ENCODE data around the gene RHOH.

RHOH gene

DNA sequence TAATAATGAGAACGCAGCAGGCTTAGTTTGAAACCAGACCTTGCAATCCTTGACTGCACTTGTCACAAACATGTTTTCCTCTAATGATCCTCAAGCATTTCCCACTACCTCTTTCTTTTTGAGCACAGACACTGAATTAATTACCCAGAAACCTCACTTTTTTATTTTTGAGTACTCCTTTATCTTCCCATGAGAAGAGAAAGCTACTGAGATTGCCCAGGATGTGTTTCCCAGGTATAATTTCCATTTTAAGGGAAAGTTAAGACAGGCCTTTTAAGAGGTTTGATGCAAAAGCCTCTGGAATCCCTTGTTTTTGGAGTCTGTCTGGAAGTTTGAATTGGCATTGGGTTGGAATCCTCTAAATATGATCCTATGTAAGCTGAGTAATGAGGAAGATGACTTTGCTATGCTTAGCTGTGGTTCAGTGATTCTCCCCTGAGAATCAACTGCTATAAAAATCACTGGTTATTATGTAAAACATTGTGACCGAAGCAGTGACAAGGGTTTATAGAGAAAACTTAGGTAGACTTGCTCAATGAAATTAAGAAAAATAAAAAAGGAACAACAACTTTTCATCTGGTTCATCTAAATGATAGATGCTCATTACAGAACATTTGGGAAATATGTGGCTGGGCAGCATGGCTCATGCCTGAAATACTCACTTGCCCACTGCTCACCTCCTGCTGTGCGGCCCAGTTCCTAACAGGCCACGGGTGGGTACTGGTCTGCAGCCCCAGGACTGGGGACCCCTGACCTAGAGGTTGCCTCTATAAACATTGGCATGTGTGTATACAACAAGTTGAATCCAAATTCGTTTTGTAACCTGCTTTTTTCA lies 10.8 kb upstream of the RHOH start:
- no peak overlapping the region for H3K4ac ChIP-seq (ENCODE audit: low read depth in 1 of 2, low read length in 2 of 2)
- no peak overlapping the region for H3K18ac ChIP-seq (ENCODE audit: low read depth in 1 of 2, low read length in 2 of 2)
- no peaks in the 10 kb centered on the region for H3K9me3 ChIP-seq (ENCODE audit: control insufficient read depth, low read length)
- peak overlapping the region; percentile 71 for H3K27ac ChIP-seq (ENCODE audit: low read length, poor library complexity, severe bottlenecking)
- no peak overlapping the region for H2BK15ac ChIP-seq (ENCODE audit: low read depth, poor library complexity, severe bottlenecking)
- H3K9ac ChIP-seq (ENCODE audit: low read length): peak overlapping the region; percentile 46
- peaks cover 3% of the 10 kb centered on the region for H3K4me1 ChIP-seq (ENCODE audit: control insufficient read depth, insufficient read depth, low read depth, low read length)
- no peak for DNase-seq
- no peak overlapping the region for H2AFZ ChIP-seq (ENCODE audit: low read depth, low read length)
- no peaks in the 10 kb centered on the region for H3K27me3 ChIP-seq (ENCODE audit: control insufficient read depth in 1 of 2, insufficient read depth in 1 of 2, low read length in 2 of 2)
- no peak overlapping the region for H3K4me2 ChIP-seq (ENCODE audit: low read length, poor library complexity, severe bottlenecking)
- H3K4me3 ChIP-seq (ENCODE audit: insufficient read depth in 1 of 2, low read depth in 1 of 2, low read length in 2 of 2): no peak overlapping the region
- H3K36me3 ChIP-seq (ENCODE audit: control insufficient read depth in 1 of 2, insufficient read depth in 2 of 2, low read depth in 1 of 2, low read length in 2 of 2): no peaks in the 10 kb centered on the region
- H2BK120ac ChIP-seq (ENCODE audit: low read depth, low read length): no peak overlapping the region
- no peak overlapping the region for H2BK5ac ChIP-seq (ENCODE audit: low read depth, low read length, poor library complexity, severe bottlenecking)
- H2BK12ac ChIP-seq (ENCODE audit: low read length in 2 of 2): no peak overlapping the region
- no peak overlapping the region for H3K14ac ChIP-seq (ENCODE audit: low read length in 2 of 2)
- no peak overlapping the region for H3K23ac ChIP-seq (ENCODE audit: low read length in 2 of 2)
- H2AK5ac ChIP-seq (ENCODE audit: low read length, severe bottlenecking): no peak overlapping the region
- no peaks in the 10 kb centered on the region for H3K79me1 ChIP-seq (replicated peaks; ENCODE audit: low read length, poor library complexity, severe bottlenecking)
- H4K91ac ChIP-seq (ENCODE audit: low read length): no peak overlapping the region
- no peak overlapping the region for H4K8ac ChIP-seq (ENCODE audit: low read length)
- WGBS: 81% methylated on average over 4 of the region's 5 CpGs

DNA sequence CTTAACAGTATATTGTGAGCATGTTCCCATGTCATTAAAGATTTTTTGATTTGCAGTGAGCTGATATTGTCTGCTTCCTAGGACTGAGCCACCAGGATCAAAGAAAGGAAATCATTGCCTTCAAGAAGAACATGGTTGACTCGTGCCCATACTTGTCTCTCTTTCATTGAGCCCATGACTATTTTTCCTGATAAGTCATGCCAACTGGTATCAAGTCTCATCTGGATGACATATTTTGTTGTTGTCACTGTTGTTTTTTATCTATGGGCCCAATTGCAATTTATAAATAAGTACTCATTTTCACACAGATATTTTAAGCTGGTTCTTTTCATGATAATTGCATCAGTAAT lies 10.2 kb upstream of the RHOH start:
- no peaks in the 10 kb centered on the region for H3K27me3 ChIP-seq (ENCODE audit: control insufficient read depth in 1 of 2, insufficient read depth in 1 of 2, low read length in 2 of 2)

DNA sequence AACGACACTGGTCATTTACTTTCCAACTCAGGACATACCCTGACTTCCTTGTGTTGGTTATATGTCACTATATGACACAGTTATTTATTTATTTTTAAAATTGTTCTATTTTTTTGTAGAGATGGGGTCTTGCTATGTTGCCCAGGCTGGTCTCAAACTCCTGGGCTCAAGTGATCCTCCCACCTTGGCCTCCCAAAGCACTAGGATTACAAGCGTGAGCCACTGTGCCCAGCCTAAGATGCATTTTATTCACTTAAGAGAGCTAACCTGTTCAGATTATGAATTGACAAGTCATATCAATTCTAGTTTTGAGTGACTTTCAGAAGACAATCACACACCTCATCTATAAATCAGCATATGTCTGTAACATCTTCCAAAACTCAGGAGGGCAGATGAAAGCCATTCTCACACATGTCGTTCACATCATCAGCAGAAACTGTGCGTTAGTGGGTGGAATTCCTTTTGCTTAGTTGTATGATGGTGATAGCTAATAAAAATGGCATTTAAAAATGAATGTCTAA lies 9.4 kb upstream of the RHOH start:
- H2BK5ac ChIP-seq (ENCODE audit: low read depth, low read length, poor library complexity, severe bottlenecking): no peak overlapping the region
- DNase-seq: no peak
- no peak overlapping the region for H3K4me3 ChIP-seq (ENCODE audit: insufficient read depth in 1 of 2, low read depth in 1 of 2, low read length in 2 of 2)
- 88% methylated on average over 4 of the region's 4 CpGs for WGBS
- H2BK15ac ChIP-seq (ENCODE audit: low read depth, poor library complexity, severe bottlenecking): no peak overlapping the region
- H2BK12ac ChIP-seq (ENCODE audit: low read length in 2 of 2): no peak overlapping the region
- no peak overlapping the region for H3K4ac ChIP-seq (ENCODE audit: low read depth in 1 of 2, low read length in 2 of 2)
- no peaks in the 10 kb centered on the region for H3K27me3 ChIP-seq (ENCODE audit: control insufficient read depth in 1 of 2, insufficient read depth in 1 of 2, low read length in 2 of 2)
- H3K27ac ChIP-seq (ENCODE audit: low read length, poor library complexity, severe bottlenecking): no peak overlapping the region
- no peak overlapping the region for H3K14ac ChIP-seq (ENCODE audit: low read length in 2 of 2)
- H3K36me3 ChIP-seq (ENCODE audit: control insufficient read depth in 1 of 2, insufficient read depth in 2 of 2, low read depth in 1 of 2, low read length in 2 of 2): no peaks in the 10 kb centered on the region
- H2AK5ac ChIP-seq (ENCODE audit: low read length, severe bottlenecking): no peak overlapping the region
- no peak overlapping the region for H4K91ac ChIP-seq (ENCODE audit: low read length)
- no peak overlapping the region for H3K18ac ChIP-seq (ENCODE audit: low read depth in 1 of 2, low read length in 2 of 2)
- H3K79me1 ChIP-seq (replicated peaks; ENCODE audit: low read length, poor library complexity, severe bottlenecking): no peaks in the 10 kb centered on the region
- no peak overlapping the region for H4K8ac ChIP-seq (ENCODE audit: low read length)
- H2BK120ac ChIP-seq (ENCODE audit: low read depth, low read length): no peak overlapping the region
- H3K23ac ChIP-seq (ENCODE audit: low read length in 2 of 2): no peak overlapping the region
- no peak overlapping the region for H3K4me2 ChIP-seq (ENCODE audit: low read length, poor library complexity, severe bottlenecking)
- H3K9me3 ChIP-seq (ENCODE audit: control insufficient read depth, low read length): no peaks in the 10 kb centered on the region
- peaks cover 3% of the 10 kb centered on the region for H3K4me1 ChIP-seq (ENCODE audit: control insufficient read depth, insufficient read depth, low read depth, low read length)
- no peak overlapping the region for H3K9ac ChIP-seq (ENCODE audit: low read length)
- H2AFZ ChIP-seq (ENCODE audit: low read depth, low read length): no peak overlapping the region

More for the DNA sequence above, 10.2 kb upstream of the RHOH start:
- Histone ChIP-seq H3K4me3 (ENCODE audit: insufficient read depth in 1 of 2, low read depth in 1 of 2, low read length in 2 of 2) (no peak overlapping the region), H4K8ac (ENCODE audit: low read length) (no peak overlapping the region), H2AK5ac (ENCODE audit: low read length, severe bottlenecking) (no peak overlapping the region), H2AFZ (ENCODE audit: low read depth, low read length) (no peak overlapping the region), H4K91ac (ENCODE audit: low read length) (no peak overlapping the region), H3K23ac (ENCODE audit: low read length in 2 of 2) (no peak overlapping the region), H3K79me1 (replicated peaks; ENCODE audit: low read length, poor library complexity, severe bottlenecking) (no peaks in the 10 kb centered on the region), H3K4me1 (ENCODE audit: control insufficient read depth, insufficient read depth, low read depth, low read length) (peaks cover 3% of the 10 kb centered on the region), H3K18ac (ENCODE audit: low read depth in 1 of 2, low read length in 2 of 2) (no peak overlapping the region), H3K4ac (ENCODE audit: low read depth in 1 of 2, low read length in 2 of 2) (no peak overlapping the region), H3K36me3 (ENCODE audit: control insufficient read depth in 1 of 2, insufficient read depth in 2 of 2, low read depth in 1 of 2, low read length in 2 of 2) (no peaks in the 10 kb centered on the region), H3K9ac (ENCODE audit: low read length) (no peak overlapping the region), H3K14ac (ENCODE audit: low read length in 2 of 2) (no peak overlapping the region), H2BK12ac (ENCODE audit: low read length in 2 of 2) (no peak overlapping the region), H3K9me3 (ENCODE audit: control insufficient read depth, low read length) (no peaks in the 10 kb centered on the region), H2BK15ac (ENCODE audit: low read depth, poor library complexity, severe bottlenecking) (no peak overlapping the region), H3K4me2 (ENCODE audit: low read length, poor library complexity, severe bottlenecking) (no peak overlapping the region), H2BK120ac (ENCODE audit: low read depth, low read length) (no peak overlapping the region), H3K27ac (ENCODE audit: low read length, poor library complexity, severe bottlenecking) (peak overlapping the region; percentile 5), H2BK5ac (ENCODE audit: low read depth, low read length, poor library complexity, severe bottlenecking) (no peak overlapping the region)
- DNase-seq: no peak
- 92% methylated on average over 1 of the region's 1 CpG for WGBS

DNA sequence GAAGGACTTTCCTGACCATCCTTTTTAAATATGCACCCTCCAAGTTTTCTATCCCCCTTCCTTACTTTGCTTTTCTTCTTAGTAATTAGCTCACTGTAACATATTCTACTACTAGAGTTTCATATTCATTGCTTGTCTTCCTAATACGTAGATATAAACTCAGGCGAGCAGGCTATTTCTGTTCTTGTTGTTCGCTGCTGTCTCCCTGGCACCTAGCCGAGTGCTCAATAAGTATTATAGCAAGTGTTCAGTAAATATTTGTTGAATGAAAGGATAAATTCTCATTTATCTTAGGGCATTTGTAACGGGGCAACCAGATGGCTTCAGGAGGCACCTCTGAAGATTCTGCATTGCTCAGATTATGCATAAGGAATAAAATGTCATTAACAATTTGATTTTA lies 6.8 kb upstream of the RHOH start:
- H3K14ac ChIP-seq (ENCODE audit: low read length in 2 of 2): no peak overlapping the region
- no peak overlapping the region for H3K23ac ChIP-seq (ENCODE audit: low read length in 2 of 2)
- no peak overlapping the region for H4K8ac ChIP-seq (ENCODE audit: low read length)
- no peak overlapping the region for H2BK15ac ChIP-seq (ENCODE audit: low read depth, poor library complexity, severe bottlenecking)
- no peak overlapping the region for H2BK120ac ChIP-seq (ENCODE audit: low read depth, low read length)
- no peaks in the 10 kb centered on the region for H3K36me3 ChIP-seq (ENCODE audit: control insufficient read depth in 1 of 2, insufficient read depth in 2 of 2, low read depth in 1 of 2, low read length in 2 of 2)
- no peak overlapping the region for H2BK5ac ChIP-seq (ENCODE audit: low read depth, low read length, poor library complexity, severe bottlenecking)
- 86% methylated on average over 4 of the region's 5 CpGs for WGBS
- no peak overlapping the region for H2AFZ ChIP-seq (ENCODE audit: low read depth, low read length)
- no peaks in the 10 kb centered on the region for H3K27me3 ChIP-seq (ENCODE audit: control insufficient read depth in 1 of 2, insufficient read depth in 1 of 2, low read length in 2 of 2)
- peaks cover 9% of the 10 kb centered on the region for H3K4me1 ChIP-seq (ENCODE audit: control insufficient read depth, insufficient read depth, low read depth, low read length)
- H3K9me3 ChIP-seq (ENCODE audit: control insufficient read depth, low read length): no peaks in the 10 kb centered on the region
- no peak overlapping the region for H4K91ac ChIP-seq (ENCODE audit: low read length)
- no peak overlapping the region for H3K4me3 ChIP-seq (ENCODE audit: insufficient read depth in 1 of 2, low read depth in 1 of 2, low read length in 2 of 2)
- H3K18ac ChIP-seq (ENCODE audit: low read depth in 1 of 2, low read length in 2 of 2): no peak overlapping the region
- H3K4me2 ChIP-seq (ENCODE audit: low read length, poor library complexity, severe bottlenecking): no peak overlapping the region
- no peak overlapping the region for H3K27ac ChIP-seq (ENCODE audit: low read length, poor library complexity, severe bottlenecking)
- H3K4ac ChIP-seq (ENCODE audit: low read depth in 1 of 2, low read length in 2 of 2): no peak overlapping the region
- H3K79me1 ChIP-seq (replicated peaks; ENCODE audit: low read length, poor library complexity, severe bottlenecking): no peaks in the 10 kb centered on the region
- H2AK5ac ChIP-seq (ENCODE audit: low read length, severe bottlenecking): no peak overlapping the region
- H3K9ac ChIP-seq (ENCODE audit: low read length): no peak overlapping the region
- DNase-seq: peak; percentile 17
- no peak overlapping the region for H2BK12ac ChIP-seq (ENCODE audit: low read length in 2 of 2)

Measured in mesenchymal stem cell (in vitro differentiated cells and primary cell).